Activated CD4-positive, alpha-beta T cell treated with anti-CD3 and anti-CD28 coated beads for 4 hours (primary cell): ENCODE data around the gene ETS1.
A peak's percentile ranks its signal among the peaks of the same experiment; 100 is the strongest.

Experiments
- DNase-seq, 2 donors: peaks; one replicate each; pipeline ENCODE4 v3.0.0-alpha.2; 2020

ETS1 gene

DNA sequence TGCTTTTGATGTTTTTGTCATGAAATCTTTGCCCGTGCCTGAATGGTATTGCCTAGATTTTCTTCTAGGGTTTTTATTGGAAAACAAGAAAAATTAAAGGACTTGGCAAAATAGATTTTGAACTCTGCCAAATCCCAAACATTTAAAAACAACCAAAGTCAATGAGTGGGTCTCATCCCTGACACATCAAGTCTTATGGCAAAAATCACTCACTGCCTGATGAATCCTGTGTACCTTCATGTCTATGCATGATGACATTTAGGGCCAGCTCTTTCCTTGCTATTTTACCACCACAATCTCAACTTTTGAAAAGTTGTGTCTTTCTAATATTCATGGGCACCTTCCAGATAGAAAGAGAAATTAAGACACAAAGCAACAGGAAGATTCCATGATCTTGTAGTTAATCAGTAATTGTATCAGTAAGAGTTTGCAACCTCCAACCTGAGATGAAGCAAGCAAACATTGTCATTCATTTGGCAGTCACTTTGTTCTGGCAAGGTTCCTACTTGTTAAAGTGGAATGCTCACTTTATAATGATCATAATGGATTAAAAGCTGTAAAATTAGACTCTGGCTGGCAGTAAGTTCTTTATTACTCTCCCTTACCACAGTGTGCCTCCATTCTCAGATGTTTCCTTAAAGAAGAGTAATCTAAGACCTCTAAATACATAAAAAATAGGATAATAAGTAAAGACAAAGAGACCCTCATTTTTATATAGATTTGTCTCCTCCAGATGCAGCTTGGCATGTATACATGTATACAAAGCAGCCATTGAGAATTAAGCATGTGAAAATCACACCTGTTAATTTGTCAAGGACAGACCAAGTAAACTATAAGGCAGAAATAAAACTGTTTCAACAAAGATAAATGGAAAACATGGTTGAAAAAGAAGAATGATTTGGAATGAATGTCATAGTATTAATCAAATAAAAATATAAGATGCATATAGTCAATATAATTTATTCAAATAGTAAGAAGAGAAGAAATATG lies 51.6 kb downstream of the ETS1 start:
- no peak for DNase-seq

DNA sequence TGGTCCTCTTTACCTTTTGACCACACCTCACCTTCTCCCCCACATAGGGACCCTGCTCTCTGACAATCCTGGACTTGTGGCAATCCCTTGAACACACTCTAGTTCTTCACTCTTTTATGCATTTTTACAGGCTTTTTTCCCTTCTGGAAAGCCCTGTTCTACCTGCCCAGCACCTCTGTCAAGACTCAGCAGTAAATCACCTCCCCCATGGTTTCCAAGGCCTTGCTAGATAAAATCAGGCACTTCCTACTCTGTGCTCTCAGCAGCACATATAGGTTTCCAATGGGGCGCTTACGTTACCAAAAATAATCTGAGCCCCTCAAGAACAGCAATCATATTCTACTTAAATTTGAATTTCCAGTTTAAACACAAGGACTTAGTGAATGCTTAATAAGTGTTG lies 53.9 kb downstream of the ETS1 start:
- DNase-seq, result no peak

DNA sequence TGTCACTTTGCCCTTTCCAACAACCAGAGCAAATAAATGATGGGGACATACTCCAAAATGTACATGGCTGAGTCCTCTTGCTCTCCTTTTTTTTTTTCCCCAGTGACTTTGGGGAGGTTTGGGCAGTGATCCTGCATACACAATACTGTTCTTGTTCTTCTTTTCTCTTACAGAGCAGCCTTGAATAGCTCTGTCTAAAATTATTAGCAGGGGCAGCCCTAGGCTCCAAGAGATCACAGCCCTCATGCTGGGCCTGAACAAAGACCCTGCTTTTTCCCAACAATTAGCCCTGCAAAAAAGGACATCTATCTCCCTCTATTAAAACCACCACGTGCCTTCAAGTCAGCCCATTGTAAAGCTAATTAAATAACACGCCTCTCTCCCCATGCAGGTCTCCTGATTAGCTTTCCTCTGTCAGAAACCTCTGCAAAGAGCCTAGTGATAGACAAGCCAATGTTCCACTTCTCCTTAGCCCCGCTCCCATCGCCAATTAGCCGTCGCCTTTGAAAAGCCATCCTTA lies 54.7 kb downstream of the ETS1 start:
- no peak for DNase-seq

DNA sequence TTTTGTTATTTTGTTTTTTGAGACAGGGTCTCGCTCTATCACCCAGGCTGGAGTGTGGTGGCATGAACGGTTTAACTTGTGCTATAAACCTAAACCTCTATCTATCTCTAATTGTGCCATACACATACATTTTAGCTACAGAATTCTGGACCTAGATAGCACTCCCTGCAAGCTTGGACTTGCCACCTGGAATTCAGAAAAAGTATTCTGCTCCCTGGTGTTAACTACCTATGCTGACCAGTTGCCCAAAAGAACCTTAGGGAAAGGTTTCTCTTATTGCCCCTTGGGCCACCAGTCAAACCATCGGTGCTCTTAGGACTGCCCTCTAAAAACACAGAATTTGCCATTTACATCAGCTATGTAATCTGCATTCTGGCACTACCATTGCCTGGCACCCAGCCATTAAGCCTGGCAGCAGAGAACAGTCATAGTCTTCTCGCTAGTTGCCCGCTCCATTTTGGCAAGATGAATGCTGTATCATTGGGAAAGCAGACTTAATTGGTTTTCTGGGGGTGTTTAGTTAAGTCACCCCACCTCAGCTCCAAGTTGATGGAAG lies 55.3 kb downstream of the ETS1 start:
- DNase-seq, result no peak

DNA sequence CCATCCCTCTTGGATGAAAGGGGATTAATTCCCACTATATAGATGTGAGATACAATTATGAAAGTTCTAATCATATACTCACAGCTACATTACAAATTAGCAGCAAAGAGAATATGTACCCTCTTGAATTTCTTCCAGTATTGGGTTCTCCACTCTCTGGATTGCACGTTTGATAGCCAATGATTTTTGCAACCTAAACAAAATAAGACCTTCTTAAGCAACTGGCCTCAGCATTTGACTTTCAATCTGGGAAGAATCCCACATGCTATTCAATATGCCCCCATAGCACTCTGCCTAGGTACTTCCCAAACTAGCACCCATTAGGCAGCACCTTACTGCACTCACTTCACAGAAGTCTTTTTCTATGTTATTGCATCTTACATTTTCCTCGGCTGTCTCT lies 55.8 kb downstream of the ETS1 start:
- no peak for DNase-seq

DNA sequence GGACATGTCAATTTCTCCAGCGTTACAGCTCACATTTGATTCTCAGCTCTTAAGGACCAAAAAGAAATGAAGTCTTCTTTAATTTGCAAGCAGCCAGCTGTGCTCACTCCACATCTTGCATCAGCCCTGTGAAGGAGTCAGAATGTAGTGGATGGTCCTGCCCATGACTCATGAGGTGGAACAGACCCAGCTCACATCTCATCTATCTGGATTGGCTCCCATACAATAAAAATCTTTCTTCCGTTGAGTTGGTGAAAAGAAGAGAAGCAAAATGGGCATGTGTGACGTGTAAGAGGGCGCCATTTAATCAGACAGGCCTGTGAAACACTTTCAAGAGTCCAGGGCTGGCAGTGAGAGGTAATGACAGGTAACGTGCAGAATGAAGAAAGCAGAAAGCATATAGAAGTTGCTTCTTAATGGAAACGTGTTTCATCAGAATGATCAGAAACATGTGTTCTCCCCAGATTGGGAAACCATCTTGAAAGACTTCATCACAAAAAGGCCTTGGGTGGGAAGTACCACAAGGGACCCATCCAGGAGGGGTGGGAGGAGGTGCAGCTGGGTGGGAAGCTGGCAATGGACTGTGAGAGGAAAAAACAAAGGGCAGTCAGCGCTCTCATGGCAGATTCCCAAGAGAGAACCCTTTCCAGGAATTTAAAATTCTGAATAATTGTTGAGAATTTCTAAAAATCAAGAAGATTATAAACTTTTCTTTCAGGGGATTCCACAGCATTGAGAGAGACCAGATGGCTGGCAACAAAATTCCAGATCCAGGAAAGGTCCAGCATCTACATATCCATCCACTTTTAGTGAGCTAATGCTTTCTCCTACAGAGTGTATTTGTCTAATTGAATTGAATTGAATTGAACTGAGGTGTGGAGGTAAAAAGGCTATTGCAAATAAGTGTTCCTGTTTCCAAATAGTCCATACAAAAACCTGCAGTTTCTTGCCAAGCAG lies 57.0 kb downstream of the ETS1 start:
- no peak for DNase-seq

DNA sequence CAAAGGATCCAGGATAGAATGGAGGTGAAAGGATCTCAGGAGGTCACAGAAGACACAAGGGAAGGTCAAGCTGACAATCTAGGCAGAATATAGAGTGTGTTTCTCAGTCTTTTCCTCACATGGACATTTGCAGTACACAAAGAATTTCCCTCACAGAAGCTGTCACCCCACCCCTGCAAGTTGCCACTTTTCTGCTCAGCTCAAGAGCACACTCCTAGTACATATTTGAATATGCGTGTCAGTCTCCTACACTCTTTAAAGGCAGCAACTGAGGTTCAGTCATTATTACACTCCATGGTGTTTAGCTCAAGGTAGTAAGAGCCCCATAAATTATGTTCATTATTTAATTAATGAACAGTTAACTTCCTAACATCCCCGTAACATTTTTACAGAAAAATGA lies 59.1 kb downstream of the ETS1 start:
- no peak for DNase-seq

DNA sequence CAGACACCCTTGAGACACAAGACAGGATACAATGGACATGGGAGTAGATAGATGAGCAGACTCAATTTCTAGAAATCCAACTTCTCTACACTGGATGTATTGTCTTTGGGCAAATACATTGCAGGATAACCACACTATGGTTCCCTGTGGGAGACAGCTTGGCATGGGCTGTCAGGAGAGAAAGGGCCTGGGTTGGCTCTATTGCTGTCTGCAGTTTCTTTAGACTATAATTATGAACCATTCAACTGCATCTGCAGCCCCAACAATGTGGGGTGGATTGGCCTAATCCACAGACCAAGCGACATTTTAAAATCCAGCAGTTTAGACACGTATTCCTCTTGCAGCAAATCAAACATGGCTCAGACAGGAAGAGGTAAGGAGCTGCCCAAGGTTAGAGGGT lies 60.3 kb downstream of the ETS1 start:
- DNase-seq, result no peak

DNA sequence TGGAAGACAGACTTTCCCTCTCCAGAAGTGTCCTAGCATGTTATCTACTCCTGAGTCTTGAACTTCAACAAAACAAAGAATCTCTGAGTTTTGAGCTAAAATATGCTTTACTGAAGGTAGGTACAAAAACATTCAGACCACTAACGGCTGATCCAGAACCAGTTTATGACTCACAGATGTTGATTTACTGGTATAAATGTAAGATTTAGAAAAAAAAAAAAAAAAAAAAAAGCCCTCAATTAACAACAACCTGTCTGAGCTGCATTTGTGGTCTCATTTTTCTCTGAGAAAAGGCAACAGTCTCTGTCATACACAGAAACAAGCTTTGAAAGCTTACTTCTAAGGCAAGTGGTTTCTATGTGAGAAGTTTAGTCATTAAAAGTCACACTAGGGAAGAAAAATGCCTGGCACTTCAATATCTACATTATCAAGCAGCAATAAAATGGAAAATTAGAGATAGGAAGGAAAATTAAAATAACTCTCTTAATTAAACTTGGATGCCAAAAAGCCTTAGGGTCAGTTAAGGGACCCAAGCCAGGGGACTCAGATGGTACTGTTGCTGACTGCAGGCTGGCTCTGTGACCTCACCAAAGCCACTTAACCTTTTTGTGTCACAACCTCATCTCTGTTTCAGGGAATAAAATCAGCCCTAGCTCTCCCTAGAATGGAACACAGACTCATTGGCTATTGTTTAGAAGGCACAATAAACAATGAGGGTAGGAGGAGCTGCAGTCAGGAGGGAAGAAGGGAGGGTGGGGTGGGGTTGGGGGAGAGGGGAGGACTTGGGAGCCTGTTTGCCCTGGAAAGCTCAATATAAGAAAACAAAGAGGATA lies 61.7 kb downstream of the ETS1 start:
- no peak for DNase-seq

DNA sequence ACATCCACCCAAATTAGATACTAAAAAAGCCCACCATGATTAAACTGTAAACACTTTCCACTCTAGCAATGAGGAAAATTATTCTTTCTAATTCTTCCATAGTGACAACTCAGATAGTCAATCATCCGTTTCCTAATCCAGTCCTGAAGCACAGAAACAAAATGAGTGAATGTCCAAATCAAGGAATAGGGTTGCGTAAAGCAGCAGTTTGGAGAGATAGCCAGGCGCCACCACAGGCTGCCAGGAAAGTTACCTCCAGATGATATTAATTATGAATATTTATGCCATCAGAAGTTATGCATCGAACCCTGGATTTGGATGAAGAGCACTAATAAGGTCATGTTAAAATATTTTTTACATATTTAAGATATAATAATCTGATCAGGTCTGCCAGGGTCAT lies 63.2 kb downstream of the ETS1 start:
- no peak for DNase-seq

DNA sequence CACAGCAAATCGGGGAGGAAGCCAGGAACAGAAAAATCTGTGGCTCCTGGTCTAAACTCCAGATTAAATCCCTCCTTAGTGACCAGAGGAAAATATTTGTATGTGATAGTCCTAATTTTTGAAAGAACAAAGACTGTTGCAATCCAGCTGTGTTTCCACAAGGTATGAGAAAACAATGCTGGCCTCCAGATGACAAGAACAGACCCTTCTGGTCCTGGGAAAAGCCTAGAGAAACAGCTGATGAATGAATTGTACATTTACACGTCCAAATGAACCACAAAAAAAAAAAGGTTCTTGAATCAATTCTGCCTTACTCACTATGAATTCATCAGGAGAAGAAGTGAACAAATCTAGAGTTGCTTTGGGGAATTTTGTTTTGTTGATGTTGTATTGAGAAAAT lies 63.7 kb downstream of the ETS1 start:
- DNase-seq, result no peak

DNA sequence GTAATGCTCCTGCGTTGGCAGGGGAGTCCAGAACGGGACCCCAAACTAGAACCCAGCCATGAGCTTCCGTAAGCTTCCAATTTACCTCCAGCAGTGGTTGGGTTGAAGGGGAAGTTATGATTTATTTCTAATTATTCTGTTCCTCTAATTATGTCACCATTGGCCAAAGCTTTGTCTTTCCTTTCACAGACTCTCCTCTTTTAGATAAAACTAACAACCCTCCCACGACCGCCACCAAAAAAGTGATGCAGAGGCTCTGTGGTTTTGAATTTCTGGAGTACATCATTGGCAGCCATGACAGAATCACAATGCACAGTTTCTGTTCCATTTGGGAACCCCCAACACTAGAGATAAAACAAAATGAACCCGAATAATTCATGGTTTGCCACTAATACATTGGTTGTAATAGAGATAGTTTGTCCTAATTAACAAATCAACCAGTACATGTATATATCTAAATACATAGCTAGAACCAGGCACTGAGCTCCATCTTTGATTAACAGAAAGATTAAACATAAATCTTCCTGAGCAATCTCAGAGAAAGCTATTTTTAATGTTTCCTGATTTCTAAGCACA lies 64.3 kb downstream of the ETS1 start:
- peak; percentile 66 to 69 for DNase-seq

DNA sequence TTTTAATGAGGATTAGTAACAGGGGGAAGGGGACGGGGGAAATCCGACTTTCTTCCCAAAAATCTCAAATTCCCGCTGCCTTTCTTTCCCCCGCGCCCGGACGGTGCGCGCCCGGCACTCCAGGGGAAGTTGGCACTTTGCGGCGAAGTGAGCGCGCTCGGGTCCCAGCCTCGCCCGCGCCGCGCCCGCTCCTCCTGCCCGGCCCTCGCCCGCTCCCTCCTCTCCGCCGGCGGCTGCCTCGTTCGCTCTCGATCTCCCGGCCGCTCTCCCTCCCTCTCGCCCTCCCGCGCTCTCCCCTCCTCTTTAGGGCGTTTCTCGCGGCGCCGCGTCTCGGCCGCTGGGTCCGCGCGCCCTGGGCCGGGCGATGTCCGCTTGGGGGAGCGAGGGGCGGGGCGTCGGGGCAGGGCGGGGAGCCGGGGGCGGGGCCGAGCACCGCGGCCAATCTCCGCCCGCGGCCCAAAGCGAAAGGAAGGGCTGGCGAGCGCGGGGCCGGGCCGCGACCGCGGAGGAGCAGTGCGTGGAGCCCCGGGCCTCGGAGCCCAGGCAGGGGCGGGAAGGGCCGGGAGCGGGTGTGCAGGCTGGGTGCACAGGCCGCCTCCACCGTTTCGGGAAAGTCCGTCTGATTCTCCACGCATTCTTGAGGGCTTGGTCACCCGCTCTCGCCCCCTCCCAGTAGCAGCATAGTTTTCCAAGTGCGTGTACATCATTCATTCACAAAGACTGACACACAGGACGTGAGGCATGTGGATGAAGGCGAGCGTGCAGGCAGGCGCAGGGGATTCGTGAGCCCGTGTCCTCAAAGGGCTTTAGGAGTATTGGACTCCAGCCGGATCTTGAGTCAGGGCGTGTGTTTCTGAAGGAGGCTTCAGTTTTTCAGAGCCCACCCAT lies 65.1 kb downstream of the ETS1 start:
- DNase-seq, result peak; percentile 83 to 85

DNA sequence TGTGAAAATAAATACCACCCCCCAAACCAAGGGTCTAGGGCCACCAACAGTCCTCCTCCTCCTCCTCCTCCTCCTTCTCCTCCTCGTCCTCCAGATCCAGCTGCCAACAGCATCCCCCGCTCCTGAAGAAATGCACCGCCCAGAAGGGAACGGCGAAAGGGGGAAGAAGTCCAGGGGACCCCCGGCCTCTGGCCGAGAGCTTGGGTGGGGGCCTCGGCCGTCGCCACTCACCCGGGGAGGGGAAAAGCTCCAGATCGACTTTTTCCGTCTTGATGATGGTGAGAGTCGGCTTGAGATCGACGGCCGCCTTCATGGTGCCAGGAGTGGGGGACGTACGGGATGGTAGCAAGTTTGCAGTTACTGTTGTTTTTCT lies 65.7 kb downstream of the ETS1 start:
- DNase-seq, result no peak

DNA sequence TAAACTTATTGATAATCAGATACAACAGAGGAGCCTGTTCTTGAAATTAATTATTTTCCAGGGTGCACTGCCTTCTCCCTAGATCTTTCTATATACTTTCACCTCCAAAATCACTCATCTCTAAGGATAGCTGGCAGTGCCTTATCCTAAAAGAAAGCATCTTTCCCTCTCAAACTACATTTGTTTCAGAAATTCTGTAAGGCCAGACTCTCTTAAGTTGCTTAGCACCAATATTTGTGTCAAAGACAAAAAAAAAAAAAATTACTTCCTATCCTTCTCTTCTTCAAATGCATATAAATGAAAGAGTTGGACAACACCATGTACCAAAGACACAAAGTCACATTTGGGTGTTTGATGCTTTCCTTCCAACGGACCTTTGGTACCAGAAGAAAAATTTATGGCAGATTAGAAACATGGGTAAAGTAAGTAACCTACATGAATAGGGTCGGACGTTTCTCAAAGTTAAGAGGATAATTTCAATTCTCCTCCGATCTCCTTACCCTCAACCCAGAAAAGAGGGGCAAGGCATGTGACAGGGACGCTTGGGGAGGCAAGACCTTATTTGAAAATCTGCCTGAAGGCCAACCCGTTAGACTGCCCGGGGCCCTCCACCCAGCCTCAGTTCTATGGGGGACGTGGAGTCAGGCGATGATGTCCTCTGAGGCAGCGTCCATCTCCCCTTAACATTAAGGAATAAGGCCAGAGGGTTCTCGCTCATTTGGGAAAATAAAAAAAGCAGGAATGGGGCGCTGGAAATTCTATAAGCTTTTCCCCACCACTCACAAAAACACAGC lies 66.3 kb downstream of the ETS1 start:
- no peak for DNase-seq

DNA sequence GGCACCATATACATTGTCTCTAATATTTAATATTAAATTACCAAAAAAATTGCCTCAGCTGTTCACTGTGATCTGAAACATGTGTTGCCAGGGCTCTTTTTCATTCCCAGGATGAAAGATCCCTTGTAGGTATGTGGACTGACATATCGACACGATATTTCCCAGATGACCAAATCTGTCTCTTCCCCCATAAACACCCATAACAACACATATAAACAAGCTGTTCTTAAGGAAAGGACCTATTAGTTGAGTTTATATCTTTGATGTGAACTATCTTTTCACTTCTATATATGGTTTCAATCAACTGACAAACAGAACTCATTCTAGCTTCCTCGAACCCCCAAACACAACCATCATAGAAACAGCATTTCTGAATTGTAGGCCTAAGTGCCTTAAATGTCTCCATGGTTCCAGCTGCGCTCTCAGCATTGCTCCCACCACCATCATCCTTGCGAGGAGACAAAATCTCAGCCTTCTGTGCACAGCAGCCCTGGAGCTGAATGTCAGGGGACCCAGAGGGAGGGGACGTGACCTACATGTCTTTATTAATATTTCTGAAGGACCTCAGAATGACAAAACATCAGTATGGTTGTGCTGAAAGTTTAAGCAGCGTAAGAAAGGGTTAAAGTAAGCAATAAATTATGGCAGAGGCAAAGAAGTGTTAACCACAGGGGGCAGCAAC lies 67.0 kb downstream of the ETS1 start:
- no peak for DNase-seq

DNA sequence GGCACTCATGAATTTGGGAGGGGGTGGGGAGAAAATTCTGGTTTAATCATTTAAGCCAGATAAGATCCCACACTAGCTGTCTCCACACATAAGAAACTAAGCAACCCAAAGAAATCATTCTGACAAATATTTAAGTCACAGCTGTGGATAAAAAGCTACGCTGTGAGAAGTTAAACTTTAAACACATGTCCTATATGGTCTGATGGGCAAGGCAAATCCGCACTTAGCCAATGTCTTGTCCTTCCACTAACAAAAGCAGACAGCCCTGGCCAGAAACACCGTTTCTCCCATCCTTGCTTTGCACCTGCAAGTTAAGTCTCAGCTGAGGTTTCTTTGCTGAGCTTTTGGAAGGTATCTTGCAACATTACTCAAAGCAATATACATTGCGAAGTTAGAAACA lies 68.0 kb downstream of the ETS1 start:
- DNase-seq, result no peak

DNA sequence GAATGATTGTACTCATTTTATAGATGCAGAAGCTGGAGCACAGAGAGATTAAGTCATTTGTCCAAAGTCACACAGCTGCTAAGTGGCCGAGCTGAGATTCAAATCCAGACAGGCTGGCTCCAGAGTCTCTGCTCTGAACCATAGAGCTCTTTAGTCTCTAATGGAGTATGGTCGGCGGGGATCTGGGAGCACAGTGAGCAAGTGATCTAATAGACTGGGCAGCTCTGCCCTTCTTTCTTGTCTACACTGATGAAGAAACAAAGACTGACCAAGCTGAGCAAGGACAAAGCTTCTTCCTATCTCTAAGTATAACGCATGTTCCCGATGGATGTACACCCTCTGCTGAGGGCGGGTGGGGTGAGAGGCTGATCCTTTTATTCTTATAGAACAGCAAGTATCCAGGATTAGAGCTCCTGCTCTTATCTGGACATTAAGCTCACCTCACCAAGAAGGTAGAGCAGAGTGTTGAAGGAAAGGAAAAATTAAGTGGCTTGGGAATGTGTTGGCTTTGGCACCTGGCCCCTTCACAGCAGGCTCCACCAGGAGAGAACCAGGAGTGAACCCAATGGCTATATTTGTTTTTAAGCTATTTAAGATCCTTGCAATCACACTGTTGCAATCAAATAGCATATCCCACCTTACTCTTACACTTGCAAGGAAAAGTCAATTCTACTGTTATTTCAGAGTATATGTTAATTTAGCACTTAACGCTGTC lies 68.7 kb downstream of the ETS1 start:
- no peak for DNase-seq
